LNCaP clone FGC (cell line): ENCODE data around the gene PHACTR2.

ENCODE experiments used
- DNase-seq: peaks from one replicate; pipeline ENCODE4 v3.0.0-alpha.2; 2011; ENCODE audit warnings: low read depth
- H3K4me3 ChIP-seq: 2 replicates; pipeline ENCODE4 v1.5.1; 2011; ENCODE audit warnings: mild to moderate bottlenecking, low read depth, low read length, control low read depth
- CTCF ChIP-seq: IDR thresholded peaks from 2 replicates; pipeline ENCODE4 v1.5.1; 2012; ENCODE audit warnings: mild to moderate bottlenecking; ENCODE audit not compliant: control insufficient read depth, insufficient read depth; ENCODE audit errors: extremely low read depth

Gene PHACTR2

GRCh38 chr6:143807103-143807772, 129.5 kb downstream of the PHACTR2 start:
- no peak for DNase-seq
- no peak overlapping the region for H3K4me3 ChIP-seq
- no peak for TF ChIP-seq CTCF

- no peak overlapping the region for H3K4me3 ChIP-seq
- no peak for TF ChIP-seq CTCF
- no peak for DNase-seq
These were observed 133.0 kb downstream of the PHACTR2 start for GRCh38 chr6:143810745-143811144.

- no peak overlapping the region for H3K4me3 ChIP-seq
- no peak for DNase-seq
- TF ChIP-seq CTCF: no peak
These were observed 133.9 kb downstream of the PHACTR2 start for GRCh38 chr6:143811501-143812157.

GRCh38 chr6:143817621-143818020, 139.9 kb downstream of the PHACTR2 start:
- no peak overlapping the region for H3K4me3 ChIP-seq
- TF ChIP-seq CTCF: no peak
- no peak for DNase-seq

GRCh38 chr6:143821359-143821758, 143.6 kb downstream of the PHACTR2 start:
- DNase-seq: no peak
- TF ChIP-seq CTCF: no peak
- no peak overlapping the region for H3K4me3 ChIP-seq

GRCh38 chr6:143822584-143823024, 144.8 kb downstream of the PHACTR2 start:
- DNase-seq: no peak
- no peak overlapping the region for H3K4me3 ChIP-seq
- TF ChIP-seq CTCF: no peak
